Loucy (cell line): Measurements from ENCODE around the gene POLD4.

ENCODE experiments used
- CTCF ChIP-seq: fragments of 200-600 bp; sonication (generic); conservative IDR thresholded peaks from 2 replicates; pipeline ENCODE4 v1.5.1; 2014; ENCODE audit warnings: mild to moderate bottlenecking, antibody characterized with exemption, low read length
- EZH2phosphoT487 ChIP-seq: fragments of 200-600 bp; IDR thresholded peaks from 2 replicates; pipeline ENCODE4 v1.6.1; 2018; ENCODE audit warnings: antibody characterized with exemption, mild to moderate bottlenecking, moderate library complexity, borderline replicate concordance

GRCh38 chr11:67323526-67323925 lies 29.8 kb downstream of the POLD4 start:
- no peak for TF ChIP-seq CTCF
- TF ChIP-seq EZH2phosphoT487, result no peak
